Measurements from ENCODE around the gene SARS2. TPM values are rescaled to one million over a fixed set of nuclear protein-coding genes. Genes with fewer than 3 reads are reported as not detected.

The SARS2 gene
- total RNA-seq, 1 experiment from 2014 or later: 23.6 TPM

DNA sequence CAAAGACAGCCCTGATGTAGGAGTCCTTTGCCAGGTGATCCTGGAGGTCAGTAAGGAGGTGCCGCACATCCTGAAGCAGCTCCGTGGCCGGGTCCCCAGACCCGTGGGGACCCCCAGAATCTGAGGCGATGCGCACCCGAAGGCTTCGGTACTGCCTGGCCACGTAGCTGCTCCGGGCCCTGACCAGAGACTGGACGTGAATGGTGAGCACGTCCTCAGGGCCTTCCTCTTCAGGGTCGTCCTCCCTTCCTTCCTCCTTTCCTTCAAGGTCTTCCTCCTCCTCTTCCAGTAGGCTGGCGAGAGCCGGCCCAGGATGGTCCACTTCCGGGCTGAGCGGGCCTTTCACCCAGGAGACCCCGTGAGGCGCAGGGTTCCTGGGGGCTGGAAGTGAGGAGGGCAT is 60.0 kb downstream of the SARS2 start:
- DNase-seq (ENCODE audit: unreplicated experiment): no peak
- ChIA-PET CTCF (interaction anchor here (0.7 to 1.4 kb wide), 2 partner anchors 17 to 252 kb away, joined by 3 to 5 read pairs; no protein-coding TSS in a partner anchor), POLR2A (no interaction called here)
- no peaks in the 10 kb centered on the region for H3K36me3 Mint-ChIP-seq (ENCODE audit: insufficient read depth, unreplicated experiment)
- H3K27me3 Mint-ChIP-seq (ENCODE audit: insufficient read depth, unreplicated experiment): no peaks in the 10 kb centered on the region
- H3K9me3 Mint-ChIP-seq (ENCODE audit: unreplicated experiment): no peaks in the 10 kb centered on the region
- H3K27ac Mint-ChIP-seq (ENCODE audit: low read depth, unreplicated experiment): no peak overlapping the region
- intact Hi-C loops (cut with micrococcal nuclease): no loop called here
- peaks cover 5% of the 10 kb centered on the region for H3K4me1 Mint-ChIP-seq (ENCODE audit: insufficient read depth, unreplicated experiment)
- no peak overlapping the region for H3K4me3 Mint-ChIP-seq (ENCODE audit: unreplicated experiment)
- BruUV-seq (replicated peaks): no TSS peak
- TF ChIP-seq, protein P1, sequence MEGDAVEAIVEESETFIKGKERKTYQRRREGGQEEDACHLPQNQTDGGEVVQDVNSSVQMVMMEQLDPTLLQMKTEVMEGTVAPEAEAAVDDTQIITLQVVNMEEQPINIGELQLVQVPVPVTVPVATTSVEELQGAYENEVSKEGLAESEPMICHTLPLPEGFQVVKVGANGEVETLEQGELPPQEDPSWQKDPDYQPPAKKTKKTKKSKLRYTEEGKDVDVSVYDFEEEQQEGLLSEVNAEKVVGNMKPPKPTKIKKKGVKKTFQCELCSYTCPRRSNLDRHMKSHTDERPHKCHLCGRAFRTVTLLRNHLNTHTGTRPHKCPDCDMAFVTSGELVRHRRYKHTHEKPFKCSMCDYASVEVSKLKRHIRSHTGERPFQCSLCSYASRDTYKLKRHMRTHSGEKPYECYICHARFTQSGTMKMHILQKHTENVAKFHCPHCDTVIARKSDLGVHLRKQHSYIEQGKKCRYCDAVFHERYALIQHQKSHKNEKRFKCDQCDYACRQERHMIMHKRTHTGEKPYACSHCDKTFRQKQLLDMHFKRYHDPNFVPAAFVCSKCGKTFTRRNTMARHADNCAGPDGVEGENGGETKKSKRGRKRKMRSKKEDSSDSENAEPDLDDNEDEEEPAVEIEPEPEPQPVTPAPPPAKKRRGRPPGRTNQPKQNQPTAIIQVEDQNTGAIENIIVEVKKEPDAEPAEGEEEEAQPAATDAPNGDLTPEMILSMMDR (IDR thresholded peaks at IDR 0.05; ENCODE audit: unreplicated experiment): no peak

DNA sequence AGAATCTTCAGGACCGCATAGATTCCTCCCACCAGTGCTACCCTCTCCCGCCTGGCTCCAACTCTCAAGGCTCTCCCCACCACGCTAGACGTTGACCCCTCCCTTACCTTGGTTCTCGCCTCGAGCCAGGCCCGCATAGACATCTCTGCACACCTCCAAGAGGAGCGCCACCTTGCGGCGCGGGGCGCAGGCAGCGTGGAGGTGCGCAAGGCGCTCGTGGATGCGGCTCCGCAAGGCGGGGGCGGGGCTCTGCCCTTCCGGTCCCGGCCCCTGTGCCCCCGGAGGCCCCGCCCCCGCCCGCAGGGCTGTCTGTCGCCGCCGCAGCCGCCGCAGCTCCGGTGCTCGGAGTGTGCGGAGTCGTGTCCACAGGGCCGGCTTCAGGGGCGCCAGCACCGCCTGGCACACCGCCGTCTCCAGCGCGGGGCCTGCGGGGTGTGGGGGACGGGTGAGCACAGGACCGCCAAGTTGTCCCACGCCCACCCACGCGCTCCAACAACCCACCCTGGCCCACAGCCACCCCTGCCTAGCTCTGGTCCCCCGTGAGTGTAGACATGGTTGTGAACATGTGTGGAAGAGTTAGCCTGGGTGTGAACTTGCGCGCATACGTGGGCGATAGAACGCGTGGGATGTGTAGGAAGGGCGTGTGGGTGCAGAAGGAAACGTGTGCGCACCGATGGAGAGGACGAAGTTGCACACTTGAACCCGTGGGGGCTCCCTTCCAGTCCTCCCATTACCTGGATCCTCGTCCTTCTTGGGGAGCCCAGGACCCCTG is 60.5 kb downstream of the SARS2 start:
- H3K27me3 Mint-ChIP-seq (ENCODE audit: insufficient read depth, unreplicated experiment): no peaks in the 10 kb centered on the region
- no peaks in the 10 kb centered on the region for H3K36me3 Mint-ChIP-seq (ENCODE audit: insufficient read depth, unreplicated experiment)
- POLR2A ChIA-PET: no interaction called here
- CTCF ChIA-PET: interaction anchor here (0.7 to 1.4 kb wide), 2 partner anchors 17 to 252 kb away, joined by 3 to 5 read pairs; no protein-coding TSS in a partner anchor
- no TSS peak for BruUV-seq (replicated peaks)
- peak overlapping the region; percentile 50 for H3K4me3 Mint-ChIP-seq (ENCODE audit: unreplicated experiment)
- intact Hi-C loops (cut with micrococcal nuclease): no loop called here
- peak; percentile 39 for DNase-seq (ENCODE audit: unreplicated experiment)
- TF ChIP-seq, protein P1 (IDR thresholded peaks at IDR 0.05; ENCODE audit: unreplicated experiment): peak; percentile 41
- H3K4me1 Mint-ChIP-seq (ENCODE audit: insufficient read depth, unreplicated experiment): peaks cover 5% of the 10 kb centered on the region
- H3K9me3 Mint-ChIP-seq (ENCODE audit: unreplicated experiment): no peaks in the 10 kb centered on the region
- no peak overlapping the region for H3K27ac Mint-ChIP-seq (ENCODE audit: low read depth, unreplicated experiment)

DNA sequence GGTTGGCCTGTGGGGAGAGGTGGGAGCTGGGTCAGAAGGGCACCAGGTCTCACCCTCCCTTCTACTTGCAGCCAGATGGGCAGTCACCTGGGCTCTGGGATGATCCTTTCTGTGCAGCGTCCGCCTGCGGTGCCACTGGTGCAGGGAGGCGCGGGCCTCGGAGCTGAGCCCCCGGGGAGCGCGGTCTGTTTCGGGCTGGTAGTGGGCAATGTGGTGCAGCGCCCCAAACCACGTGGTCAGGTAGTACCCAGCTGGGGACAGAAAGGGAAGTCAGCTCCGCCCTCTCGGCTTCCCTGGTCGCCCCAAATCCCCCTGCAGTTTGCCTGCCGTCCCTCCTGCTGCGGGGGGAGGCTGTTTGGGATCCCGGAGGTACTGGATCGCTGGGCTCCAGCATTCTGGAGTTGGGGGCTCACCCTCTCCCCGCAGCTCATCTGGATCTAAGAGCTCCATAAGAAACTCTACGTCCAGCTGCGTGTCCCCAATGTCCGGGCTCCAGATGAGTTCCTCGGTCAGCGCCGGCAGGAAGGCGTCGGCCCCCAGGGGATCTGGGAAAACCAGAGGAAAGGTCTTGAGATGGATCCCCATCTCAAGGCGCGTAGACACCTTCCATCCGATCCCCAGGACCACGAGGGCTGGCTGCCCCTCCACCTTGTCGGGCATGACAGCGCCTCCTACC is 61.3 kb downstream of the SARS2 start:
- Mint-ChIP-seq H3K9me3 (ENCODE audit: unreplicated experiment) (no peaks in the 10 kb centered on the region), H3K36me3 (ENCODE audit: insufficient read depth, unreplicated experiment) (no peaks in the 10 kb centered on the region), H3K4me1 (ENCODE audit: insufficient read depth, unreplicated experiment) (peaks cover 5% of the 10 kb centered on the region), H3K4me3 (ENCODE audit: unreplicated experiment) (peak overlapping the region; percentile 50), H3K27me3 (ENCODE audit: insufficient read depth, unreplicated experiment) (no peaks in the 10 kb centered on the region), H3K27ac (ENCODE audit: low read depth, unreplicated experiment) (no peak overlapping the region)
- TF ChIP-seq, protein P1 (IDR thresholded peaks at IDR 0.05; ENCODE audit: unreplicated experiment): no peak
- DNase-seq (ENCODE audit: unreplicated experiment): no peak
- ChIA-PET POLR2A (interaction anchor here (0.7 kb wide), 1 partner anchor 58 kb away, joined by 5 read pairs; no protein-coding TSS in a partner anchor), CTCF (interaction anchor here (0.7 to 0.9 kb wide), 2 partner anchors 62 to 92 kb away, joined by 4 read pairs; partner anchors contain the start of genes MRPS12 and SARS2)
- no TSS peak for BruUV-seq (replicated peaks)
- intact Hi-C loops (cut with micrococcal nuclease): no loop called here

DNA sequence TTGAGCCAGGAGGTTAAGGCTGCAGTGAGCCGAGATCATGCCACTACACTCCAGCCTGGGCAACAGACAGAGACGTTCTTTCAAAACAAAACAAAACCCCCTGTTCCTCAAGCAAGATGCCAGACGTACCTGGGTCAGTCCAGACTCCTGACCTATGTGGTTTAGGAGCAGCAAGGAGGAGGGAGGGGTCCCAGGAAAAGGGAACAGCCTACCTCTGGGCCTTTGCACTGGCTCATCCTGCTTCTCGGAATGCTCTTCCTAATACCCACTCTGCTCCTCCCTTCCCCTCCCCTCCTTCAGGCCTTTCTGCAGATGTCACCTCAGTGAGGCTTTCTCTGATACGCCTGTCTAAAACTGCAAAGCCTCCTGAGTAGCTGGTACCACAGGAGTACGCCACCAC is 62.0 kb downstream of the SARS2 start:
- H3K27ac Mint-ChIP-seq (ENCODE audit: low read depth, unreplicated experiment): no peak overlapping the region
- CTCF ChIA-PET: interaction anchor here (0.6 to 0.9 kb wide), 2 partner anchors 62 to 726 kb away, joined by 4 read pairs; partner anchors contain the start of genes MRPS12 and SARS2
- H3K4me1 Mint-ChIP-seq (ENCODE audit: insufficient read depth, unreplicated experiment): peaks cover 5% of the 10 kb centered on the region

More for the DNA sequence above, 62.0 kb downstream of the SARS2 start:
- intact Hi-C loops (cut with micrococcal nuclease): no loop called here
- POLR2A ChIA-PET: interaction anchor here (0.7 kb wide), 1 partner anchor 59 kb away, joined by 5 read pairs; no protein-coding TSS in a partner anchor
- Mint-ChIP-seq H3K4me3 (ENCODE audit: unreplicated experiment) (no peak overlapping the region), H3K27me3 (ENCODE audit: insufficient read depth, unreplicated experiment) (no peaks in the 10 kb centered on the region), H3K36me3 (ENCODE audit: insufficient read depth, unreplicated experiment) (no peaks in the 10 kb centered on the region), H3K9me3 (ENCODE audit: unreplicated experiment) (no peaks in the 10 kb centered on the region)
- TF ChIP-seq, protein P1 (IDR thresholded peaks at IDR 0.05; ENCODE audit: unreplicated experiment): no peak
- DNase-seq (ENCODE audit: unreplicated experiment): no peak
- BruUV-seq (replicated peaks): no TSS peak

All from MCF 10A (cell line).